ENCODE results near the gene AIP. TPM values are rescaled to one million over a fixed set of nuclear protein-coding genes. Genes with fewer than 3 reads are reported as not detected.
"Not testable (repeated sequence)": the region's sequence is repeated elsewhere in the genome, so short reads cannot be mapped to it uniquely, and the experiment has no call there.

Gene AIP
- total and polyA plus RNA-seq, 2 donors (not counting 1 experiment from before 2014, with no cell fraction given), result 127 to 205 TPM

GRCh38 chr11:67508486-67509121 lies 25.8 kb downstream of the AIP start:
- H3K27me3 Mint-ChIP-seq, result peaks cover 10% of the 10 kb centered on the region
- ATAC-seq (ENCODE audit: low read depth) (peak; percentile 37), DNase-seq (peak; percentile 100)
- POLR2A ChIA-PET, result interaction anchor here (1.2 to 1.6 kb wide), 3 partner anchors 105 to 155 kb away, joined by 5 to 10 read pairs (median 7); partner anchors contain the start of genes POLD4, PPP1CA and TBC1D10C
- H3K9ac ChIP-seq (ENCODE audit: low read length), result peak overlapping the region; percentile 89
- peaks cover 0 to 10% of the 10 kb centered on the region in 2 experiments for H3K36me3 ChIP-seq (replicated peaks in 1 of 2; ENCODE audit: control extremely low read depth in 1 of 2, control insufficient read depth in 1 of 2, extremely low read depth in 1 of 2, insufficient read depth in 2 of 2, low read length in 1 of 2)
- H2AFZ ChIP-seq (ENCODE audit: insufficient read depth, low read depth, low read length, poor library complexity, severe bottlenecking), result peak overlapping the region; percentile 91
- H3K4me1 Mint-ChIP-seq, result peaks cover 37% of the 10 kb centered on the region
- peak overlapping the region; percentile 95 for H3K27ac Mint-ChIP-seq
- H4K20me1 ChIP-seq (ENCODE audit: control insufficient read depth, insufficient read depth, low read length, poor library complexity, severe bottlenecking), result peaks cover 34% of the 10 kb centered on the region
- TF ChIP-seq CTCF (IDR thresholded peaks at IDR 0.05), result no peak
- no peak for TF ChIP-seq EZH2 (IDR thresholded peaks at IDR 0.05; ENCODE audit: borderline replicate concordance, insufficient read depth, low read depth, low read length, poor library complexity, severe bottlenecking)
- intact Hi-C loops (cut with micrococcal nuclease), result loop anchor here (1.0 to 5.0 kb wide), 7 partner anchors 25 to 266 kb away; partner anchors contain the start of genes AIP, GRK2, NDUFV1 and POLD4
- H3K27me3 ChIP-seq (replicated peaks in 1 of 4; ENCODE audit: control extremely low read depth in 1 of 4, control insufficient read depth in 3 of 4, insufficient read depth in 4 of 4, low read length in 3 of 4), result peaks cover 0 to 16% (median 4%) of the 10 kb centered on the region in 4 experiments
- H3K9me3 ChIP-seq (ENCODE audit: control extremely low read depth in 1 of 3, control insufficient read depth in 2 of 3, insufficient read depth in 1 of 3, low read length in 2 of 3), result no peaks in the 10 kb centered on the region
- H3K4me1 ChIP-seq (ENCODE audit: control insufficient read depth in 2 of 2, insufficient read depth in 2 of 2, low read length in 2 of 2), result peaks cover 33 to 41% of the 10 kb centered on the region in 2 donors
- peak overlapping the region; percentile 92 for H3K4me3 Mint-ChIP-seq
- peaks cover 19% of the 10 kb centered on the region for H3K79me2 ChIP-seq (ENCODE audit: control insufficient read depth, insufficient read depth, low read length)
- 2% methylated on average over 54 of the region's 57 CpGs for WGBS (ENCODE audit: insufficient coverage)
- CTCF ChIA-PET, result interaction anchor here (0.8 to 1.5 kb wide), 6 partner anchors 39 to 155 kb away, joined by 3 to 7 read pairs (median 4); partner anchors contain the start of genes GSTP1, PPP1CA and RAD9A
- peak overlapping the region; percentile 97 for H3K4me2 ChIP-seq (replicated peaks; ENCODE audit: low read depth, low read length, poor library complexity, severe bottlenecking)
- no peaks in the 10 kb centered on the region for H3K9me3 Mint-ChIP-seq (ENCODE audit: insufficient read depth)
- peak overlapping the region; percentile 44 to 88 (median 79) for H3K4me3 ChIP-seq (ENCODE audit: control extremely low read depth in 1 of 5, extremely low read depth in 1 of 5, insufficient read depth in 1 of 5, low read depth in 2 of 5, low read length in 4 of 5)
- peak overlapping the region; percentile 84 to 98 for H3K27ac ChIP-seq (ENCODE audit: low read length in 2 of 2)

GRCh38 chr11:67510023-67510345 lies 27.2 kb downstream of the AIP start:
- Histone ChIP-seq H3K9ac (ENCODE audit: low read length) (no peak overlapping the region), H3K4me3 (ENCODE audit: control extremely low read depth in 1 of 5, extremely low read depth in 1 of 5, insufficient read depth in 1 of 5, low read depth in 2 of 5, low read length in 4 of 5) (no peak overlapping the region), H3K4me2 (replicated peaks; ENCODE audit: low read depth, low read length, poor library complexity, severe bottlenecking) (no peak overlapping the region), H2AFZ (ENCODE audit: insufficient read depth, low read depth, low read length, poor library complexity, severe bottlenecking) (no peak overlapping the region), H3K4me1 (ENCODE audit: control insufficient read depth in 2 of 2, insufficient read depth in 2 of 2, low read length in 2 of 2) (peaks cover 29 to 34% of the 10 kb centered on the region in 2 donors), H3K79me2 (ENCODE audit: control insufficient read depth, insufficient read depth, low read length) (peaks cover 8% of the 10 kb centered on the region), H3K27ac (ENCODE audit: low read length in 2 of 2) (no peak overlapping the region), H4K20me1 (ENCODE audit: control insufficient read depth, insufficient read depth, low read length, poor library complexity, severe bottlenecking) (peaks cover 22% of the 10 kb centered on the region), H3K9me3 (ENCODE audit: control extremely low read depth in 1 of 3, control insufficient read depth in 2 of 3, insufficient read depth in 1 of 3, low read length in 2 of 3) (no peaks in the 10 kb centered on the region), H3K36me3 (replicated peaks in 1 of 2; ENCODE audit: control extremely low read depth in 1 of 2, control insufficient read depth in 1 of 2, extremely low read depth in 1 of 2, insufficient read depth in 2 of 2, low read length in 1 of 2) (peaks cover 0 to 8% of the 10 kb centered on the region in 2 experiments), H3K27me3 (replicated peaks in 1 of 4; ENCODE audit: control extremely low read depth in 1 of 4, control insufficient read depth in 3 of 4, insufficient read depth in 4 of 4, low read length in 3 of 4) (peaks cover 0 to 16% (median 4%) of the 10 kb centered on the region in 4 experiments)
- ATAC-seq (ENCODE audit: low read depth) (no peak), DNase-seq (no peak)
- no peak for TF ChIP-seq CTCF (IDR thresholded peaks at IDR 0.05)
- TF ChIP-seq EZH2 (IDR thresholded peaks at IDR 0.05; ENCODE audit: borderline replicate concordance, insufficient read depth, low read depth, low read length, poor library complexity, severe bottlenecking), result no peak
- no peaks in the 10 kb centered on the region for H3K9me3 Mint-ChIP-seq (ENCODE audit: insufficient read depth)
- H3K4me3 Mint-ChIP-seq, result peak overlapping the region; percentile 92
- H3K27me3 Mint-ChIP-seq, result peaks cover 16% of the 10 kb centered on the region
- CTCF ChIA-PET, result no interaction called here
- POLR2A ChIA-PET, result interaction anchor here (0.7 kb wide), 1 partner anchor 119 kb away, joined by 5 read pairs; no protein-coding TSS in a partner anchor
- intact Hi-C loops (cut with micrococcal nuclease), result no loop called here
- no peak overlapping the region for H3K27ac Mint-ChIP-seq
- no CpG with 5 or more reads among the region's 3 CpGs for WGBS (ENCODE audit: insufficient coverage)
- H3K4me1 Mint-ChIP-seq, result peaks cover 28% of the 10 kb centered on the region

GRCh38 chr11:67511558-67511957 lies 28.7 kb downstream of the AIP start:
- 100% methylated on average over 2 of the region's 4 CpGs for WGBS (ENCODE audit: insufficient coverage)
- H3K9ac ChIP-seq (ENCODE audit: low read length); CTCF ChIA-PET; intact Hi-C loops (cut with micrococcal nuclease); H3K27ac ChIP-seq (ENCODE audit: low read length in 2 of 2); POLR2A ChIA-PET; H3K9me3 Mint-ChIP-seq (ENCODE audit: insufficient read depth); H3K79me2 ChIP-seq (ENCODE audit: control insufficient read depth, insufficient read depth, low read length); H3K4me3 Mint-ChIP-seq; H3K4me2 ChIP-seq (replicated peaks; ENCODE audit: low read depth, low read length, poor library complexity, severe bottlenecking); H3K4me3 ChIP-seq (ENCODE audit: control extremely low read depth in 1 of 5, extremely low read depth in 1 of 5, insufficient read depth in 1 of 5, low read depth in 2 of 5, low read length in 4 of 5); H3K9me3 ChIP-seq (ENCODE audit: control extremely low read depth in 1 of 3, control insufficient read depth in 2 of 3, insufficient read depth in 1 of 3, low read length in 2 of 3); H2AFZ ChIP-seq (ENCODE audit: insufficient read depth, low read depth, low read length, poor library complexity, severe bottlenecking); H3K36me3 ChIP-seq (replicated peaks in 1 of 2; ENCODE audit: control extremely low read depth in 1 of 2, control insufficient read depth in 1 of 2, extremely low read depth in 1 of 2, insufficient read depth in 2 of 2, low read length in 1 of 2); H3K27ac Mint-ChIP-seq; ATAC-seq (ENCODE audit: low read depth); DNase-seq: not testable (repeated sequence)
- Mint-ChIP-seq H3K27me3 (peaks cover 21% of the 10 kb centered on the region), H3K4me1 (peaks cover 15% of the 10 kb centered on the region)
- H3K27me3 ChIP-seq (replicated peaks in 1 of 4; ENCODE audit: control extremely low read depth in 1 of 4, control insufficient read depth in 3 of 4, insufficient read depth in 4 of 4, low read length in 3 of 4), result peaks cover 0 to 20% (median 5%) of the 10 kb centered on the region in 4 experiments
- peaks cover 12% of the 10 kb centered on the region for H4K20me1 ChIP-seq (ENCODE audit: control insufficient read depth, insufficient read depth, low read length, poor library complexity, severe bottlenecking)
- peaks cover 17 to 20% of the 10 kb centered on the region in 2 donors for H3K4me1 ChIP-seq (ENCODE audit: control insufficient read depth in 2 of 2, insufficient read depth in 2 of 2, low read length in 2 of 2)
